HepG2 (cell line): ENCODE results near the gene CEP78. TPM values are rescaled to one million over a fixed set of nuclear protein-coding genes. Genes with fewer than 3 reads are reported as not detected.

Experiments used
- ATAC-seq: fragments of 200-7000 bp; cut with Tn5 transposase; 3 replicates; pipeline ENCODE4 v1.9.1; 2020; ENCODE audit warnings: mild to moderate bottlenecking, moderate library complexity
- BruUV-seq: library from RNA; stranded (reverse); fragments of 400-500 nt; replicated peaks from 2 replicates; lab custom pipeline; 2021; lab: Mats Ljungman, UMichigan
- CTCF ChIA-PET: fragments of 300-600 bp; formaldehyde crosslinking; extraction: SDS; loops from one replicate; lab custom pipeline; 2021; ENCODE audit warnings: low total read pairs, inconsistent platforms, low intra/inter-chr PET ratio; lab: Yijun Ruan, JAX
- POLR2A ChIA-PET: fragments of 350-600 bp; sonication (Branson Sonifier 250); formaldehyde crosslinking; loops from one replicate; lab custom pipeline; 2020; ENCODE audit warnings: antibody characterized with exemption, inconsistent platforms; lab: Yijun Ruan, JAX
- DNase-seq: peaks from one replicate; pipeline ENCODE4 v3.0.0-alpha.2; 2015; ENCODE audit warnings: low spot score
- FAIRE-seq: peaks from 3 replicates; lab custom pipeline; 2011; peaks lifted over from hg19 to GRCh38; lab: Jason Lieb, UNC
- H2AFZ ChIP-seq: one replicate; pipeline ENCODE4 v1.6.1; 2011; ENCODE audit warnings: low read length, inconsistent platforms
- H3K27ac ChIP-seq: fragments of 300-600 bp; 3 replicates; pipeline ENCODE4 v1.8.0; 2011; ENCODE audit warnings: mixed run types, mild to moderate bottlenecking, mixed read lengths, low read length, inconsistent platforms; ENCODE audit not compliant: insufficient read depth; ENCODE audit errors: extremely low read length
- H3K27me3 ChIP-seq, 2 experiments: fragments of 200-600 bp in 1 of 2; 2 replicates in 1 of 2; 3 replicates in 1 of 2; pipeline versions ENCODE4 v1.6.0 to v1.8.0; 2011; ENCODE audit warnings: low read length in 2 of 2, mild to moderate bottlenecking in 2 of 2, moderate library complexity in 2 of 2, inconsistent platforms in 1 of 2; ENCODE audit not compliant: insufficient read depth in 2 of 2, control insufficient read depth in 1 of 2
- H3K36me3 ChIP-seq, 2 experiments: fragments of 200-600 bp in 1 of 2; replicated peaks in 1 of 2; 2 replicates in 1 of 2; 3 replicates in 1 of 2; pipeline versions ENCODE4 v1.5.1 to v1.8.0; 2011; ENCODE audit warnings: low read length in 2 of 2, inconsistent platforms in 1 of 2; ENCODE audit not compliant: insufficient read depth in 2 of 2, control insufficient read depth in 1 of 2
- H3K4me1 ChIP-seq: 2 replicates; pipeline ENCODE4 v1.5.1; 2012; ENCODE audit warnings: low read length, inconsistent platforms; ENCODE audit not compliant: insufficient read depth
- H3K4me2 ChIP-seq: 2 replicates; pipeline ENCODE4 v1.6.0; 2011; ENCODE audit warnings: low read depth, low read length, inconsistent platforms
- H3K4me3 ChIP-seq, 3 experiments: fragments of 200-600 bp in 1 of 3; sonication (generic), shearing (Covaris generic) in 1 of 3; replicated peaks in 1 of 3; 2 replicates each; pipeline ENCODE4 v1.5.1; 2011 to 2016; ENCODE audit warnings: low read length in 3 of 3, inconsistent platforms in 2 of 3, low read depth in 2 of 3, mild to moderate bottlenecking in 2 of 3, control low read depth in 1 of 3, mixed read lengths in 1 of 3; ENCODE audit not compliant: insufficient read depth in 1 of 3
- H3K79me2 ChIP-seq: one replicate; pipeline ENCODE4 v1.6.1; 2011; ENCODE audit warnings: low read length, inconsistent platforms; ENCODE audit not compliant: insufficient read depth
- H3K9ac ChIP-seq: 2 replicates; pipeline ENCODE4 v1.6.0; 2011; ENCODE audit warnings: mild to moderate bottlenecking, low read depth, low read length, inconsistent platforms; ENCODE audit not compliant: insufficient read depth
- H3K9me3 ChIP-seq: 2 replicates; pipeline ENCODE4 v1.5.1; 2012; ENCODE audit warnings: mild to moderate bottlenecking, low read length
- H4K20me1 ChIP-seq: 2 replicates; pipeline ENCODE4 v1.6.0; 2011; ENCODE audit warnings: inconsistent platforms, mild to moderate bottlenecking, low read length, moderate library complexity; ENCODE audit not compliant: insufficient read depth
- ARNTL ChIP-seq: sonication (generic); formaldehyde crosslinking; IDR thresholded peaks from 2 replicates; pipeline ENCODE4 v1.4.0; 2020; ENCODE audit warnings: mild to moderate bottlenecking, missing genetic modification reagents
- CCDC6 ChIP-seq: sonication (generic); formaldehyde crosslinking; IDR thresholded peaks from 2 replicates; pipeline ENCODE4 v1.8.1; 2022; ENCODE audit warnings: mild to moderate bottlenecking, missing genetic modification reagents, moderate library complexity
- CSRNP1 ChIP-seq: sonication (generic); formaldehyde crosslinking; IDR thresholded peaks from 2 replicates; pipeline ENCODE4 v1.8.1; 2023; ENCODE audit warnings: mild to moderate bottlenecking, missing genetic modification reagents
- E2F2 ChIP-seq: sonication (generic); formaldehyde crosslinking; IDR thresholded peaks from 2 replicates; pipeline ENCODE4 v1.4.0; 2020; ENCODE audit warnings: missing genetic modification reagents, borderline replicate concordance
- ELF4 ChIP-seq: sonication (generic); formaldehyde crosslinking; IDR thresholded peaks from 2 replicates; pipeline ENCODE4 v1.5.0; 2020; ENCODE audit warnings: missing genetic modification reagents, mild to moderate bottlenecking, moderate library complexity, borderline replicate concordance
- HOXA9 ChIP-seq: sonication (generic); formaldehyde crosslinking; IDR thresholded peaks from 2 replicates; pipeline ENCODE4 v1.8.1; 2022; ENCODE audit warnings: missing genetic modification reagents, mild to moderate bottlenecking, moderate library complexity, borderline replicate concordance
- SMC3 ChIP-seq: IDR thresholded peaks from 2 replicates; pipeline ENCODE4 v1.6.1; 2011; ENCODE audit warnings: low read length, improper control_type of control experiment
- STAG1 ChIP-seq: sonication (generic); formaldehyde crosslinking; IDR thresholded peaks from 2 replicates; pipeline ENCODE4 v1.4.0; 2020; ENCODE audit warnings: missing genetic modification reagents
- ZBTB4 ChIP-seq: sonication (generic); formaldehyde crosslinking; IDR thresholded peaks from 2 replicates; pipeline ENCODE4 v1.4.0; 2020; ENCODE audit warnings: missing genetic modification reagents, mild to moderate bottlenecking, borderline replicate concordance
- ZGPAT ChIP-seq: IDR thresholded peaks from 2 replicates; pipeline ENCODE4 v1.6.1; 2016; ENCODE audit warnings: mild to moderate bottlenecking
- ZNF616 ChIP-seq: sonication (generic); formaldehyde crosslinking; IDR thresholded peaks from 2 replicates; pipeline ENCODE4 v1.5.0; 2020; ENCODE audit warnings: low read depth, mild to moderate bottlenecking, missing genetic modification reagents
- ZNF780A ChIP-seq: sonication (generic); formaldehyde crosslinking; IDR thresholded peaks from 2 replicates; pipeline ENCODE4 v1.8.0; 2022; ENCODE audit warnings: mild to moderate bottlenecking, missing genetic modification reagents, moderate library complexity
- ZNF792 ChIP-seq: IDR thresholded peaks from 2 replicates; pipeline ENCODE4 v1.6.1; 2016
- WGBS: methylation state at CpG from one replicate; pipeline ENCODE4 v1.1.6; 2017; ENCODE audit warnings: low lambda C conversion rate; 5-methylcytosine and 5-hydroxymethylcytosine counted together
- in situ Hi-C: cut with HindIII; loops from 2 replicates; pipeline ENCODE4 v1.10.0; 2017; ENCODE audit warnings: low pct_unique_long_range_greater_than_20kb; ENCODE audit not compliant: extremely low pct_ligation_motif_present
- intact Hi-C: fragments of 100-400 bp; cut with micrococcal nuclease; formaldehyde crosslinking; loops from one replicate; pipeline ENCODE4 v1.10.0; 2022; ENCODE audit not compliant: unreplicated experiment
- polyA plus RNA-seq, 8 experiments: library from polyadenylated mRNA; depleted of rRNA in 3 of 8; stranded (reverse) in 7 of 8; unstranded in 1 of 8; fragments of >200 nt; fragmentation: Illumina TruSeq in 4 of 8; extraction: Trizol in 4 of 8; gene quantifications; 2 replicates each; pipeline versions ENCODE4 v1.2.1 to v1.2.3, GENCODE V29; 2011 to 2016; ENCODE audit warnings: low read depth in 4 of 8, missing spikeins in 1 of 8, mixed read lengths in 1 of 8; ENCODE audit not compliant: insufficient read depth in 1 of 8
- total RNA-seq, 5 experiments: library from RNA; depleted of rRNA; stranded (reverse); fragments of >200 nt; fragmentation: Illumina TruSeq; extraction: Trizol; gene quantifications; 2 replicates each; pipeline ENCODE4 v1.2.3, GENCODE V29; 2016; ENCODE audit warnings: low read depth in 1 of 5

Gene CEP78
- total and polyA plus RNA-seq, 2 of the 13 experiments (the other 11 are each of a cell fraction or from before 2014, with no cell fraction given): 5.1 to 30.8 TPM

- no peak for TF ChIP-seq ZBTB4
- no peak for TF ChIP-seq ARNTL
Observed at GRCh38 chr9:78253285-78253684, 17.4 kb downstream of the CEP78 start (continued).

GRCh38 chr9:78261403-78262001 lies 25.6 kb downstream of the CEP78 start:
- H3K4me2 ChIP-seq: no peak overlapping the region
- CTCF ChIA-PET: interaction anchor here (1.2 to 1.4 kb wide), 3 partner anchors 35 to 108 kb away, joined by 4 to 10 read pairs (median 5); partner anchors contain the start of gene PSAT1
- no peak overlapping the region for H3K4me3 ChIP-seq
- H3K4me1 ChIP-seq: no peaks in the 10 kb centered on the region
- POLR2A ChIA-PET: interaction anchor here (1.3 kb wide), 1 partner anchor 35 kb away, joined by 4 read pairs; no protein-coding TSS in a partner anchor
- ATAC-seq: no peak
- peak; percentile 23 for DNase-seq
- H3K27me3 ChIP-seq: no peaks in the 10 kb centered on the region
- in situ Hi-C loops: loop anchor here (5.0 to 10.0 kb wide), 2 partner anchors 53 to 106 kb away; no protein-coding TSS in a partner anchor
- H3K36me3 ChIP-seq: peaks cover 3 to 19% of the 10 kb centered on the region in 2 experiments; a peak in 4 of 5 replicates
- H3K27ac ChIP-seq: no peak overlapping the region
- WGBS: 29% methylated on average over 2 of the region's 2 CpGs
- intact Hi-C loops: loop anchor here (1.0 to 5.0 kb wide), 4 partner anchors 35 to 108 kb away; no protein-coding TSS in a partner anchor
- no peak overlapping the region for H3K9ac ChIP-seq
- H3K79me2 ChIP-seq: no peaks in the 10 kb centered on the region
- peak; percentile 30 for FAIRE-seq
- BruUV-seq: no TSS peak
- no peaks in the 10 kb centered on the region for H4K20me1 ChIP-seq
- H2AFZ ChIP-seq: no peak overlapping the region
- no peaks in the 10 kb centered on the region for H3K9me3 ChIP-seq
- TF ChIP-seq ZNF792 (CRISPR knock-in tag) (no peak), E2F2 (CRISPR knock-in tag) (no peak), CCDC6 (CRISPR knock-in tag) (no peak), HOXA9 (CRISPR knock-in tag) (no peak), ZGPAT (CRISPR knock-in tag) (no peak), CSRNP1 (CRISPR knock-in tag) (no peak), ZNF616 (no peak), SMC3 (peak; percentile 65), STAG1 (CRISPR knock-in tag) (peak; percentile 79), ELF4 (CRISPR knock-in tag) (no peak), ZNF780A (CRISPR knock-in tag) (no peak)
